Measurements from ENCODE around the gene NDUFB10. TPM values are rescaled to one million over a fixed set of nuclear protein-coding genes. Genes with fewer than 3 reads are reported as not detected.
A peak's percentile ranks its signal among the peaks of the same experiment; 100 is the strongest.
"Not testable (repeated sequence)": the region's sequence is repeated elsewhere in the genome, so short reads cannot be mapped to it uniquely, and the experiment has no call there.

Gene NDUFB10
- total RNA-seq, 2 experiments from 2014 or later = 126 to 129 TPM

- Mint-ChIP-seq H3K27ac (no peak overlapping the region), H3K4me3 (no peak overlapping the region), H3K27me3 (peaks cover 52% of the 10 kb centered on the region), H3K4me1 (ENCODE audit: low read depth) (no peaks in the 10 kb centered on the region), H3K36me3 (ENCODE audit: low read depth) (no peaks in the 10 kb centered on the region), H3K9me3 (no peaks in the 10 kb centered on the region)
- intact Hi-C loops (cut with micrococcal nuclease) = loop anchor here (5.0 kb wide), 1 partner anchor 57 kb away; no protein-coding TSS in a partner anchor
- DNase-seq = no peak
- CTCF ChIA-PET = interaction anchor here (2.5 kb wide), 1 partner anchor 10 kb away, joined by 10 read pairs; no protein-coding TSS in a partner anchor
- no peak for TF ChIP-seq CTCF (IDR thresholded peaks at IDR 0.05)
- POLR2A ChIA-PET = no interaction called here
- ATAC-seq = no peak
These were observed 39.9 kb upstream of the NDUFB10 start for GRCh38 chr16:1919327-1919998.

- H3K27me3 Mint-ChIP-seq = peaks cover 50% of the 10 kb centered on the region
- H3K4me1 Mint-ChIP-seq (ENCODE audit: low read depth); H3K4me3 Mint-ChIP-seq; POLR2A ChIA-PET; intact Hi-C loops (cut with micrococcal nuclease); DNase-seq; H3K36me3 Mint-ChIP-seq (ENCODE audit: low read depth); ATAC-seq; H3K9me3 Mint-ChIP-seq; H3K27ac Mint-ChIP-seq: not testable (repeated sequence)
- CTCF ChIA-PET = interaction anchor here (2.5 kb wide), 1 partner anchor 9 kb away, joined by 10 read pairs; no protein-coding TSS in a partner anchor
These were observed 39.2 kb upstream of the NDUFB10 start for GRCh38 chr16:1920122-1920521.

- Mint-ChIP-seq H3K9me3 (no peaks in the 10 kb centered on the region), H3K4me3 (no peak overlapping the region), H3K4me1 (ENCODE audit: low read depth) (no peaks in the 10 kb centered on the region), H3K36me3 (ENCODE audit: low read depth) (no peaks in the 10 kb centered on the region), H3K27me3 (peaks cover 45% of the 10 kb centered on the region), H3K27ac (no peak overlapping the region)
- ChIA-PET POLR2A (interaction anchor here (1.0 kb wide), 1 partner anchor 40 kb away, joined by 3 read pairs; no protein-coding TSS in a partner anchor), CTCF (interaction anchor here (2.5 kb wide), 1 partner anchor 8 kb away, joined by 10 read pairs; no protein-coding TSS in a partner anchor)
- ATAC-seq = peak; percentile 84
- TF ChIP-seq CTCF (IDR thresholded peaks at IDR 0.05) = no peak
- peak; percentile 60 for DNase-seq
- intact Hi-C loops (cut with micrococcal nuclease) = no loop called here
These were observed 38.6 kb upstream of the NDUFB10 start for GRCh38 chr16:1920727-1921171.

- H3K36me3 Mint-ChIP-seq (ENCODE audit: low read depth) = no peaks in the 10 kb centered on the region
- no peak for DNase-seq
- no peak for ATAC-seq
- H3K4me3 Mint-ChIP-seq = no peak overlapping the region
- CTCF ChIA-PET = no interaction called here
- no peaks in the 10 kb centered on the region for H3K4me1 Mint-ChIP-seq (ENCODE audit: low read depth)
- H3K27me3 Mint-ChIP-seq = peaks cover 32% of the 10 kb centered on the region
- H3K9me3 Mint-ChIP-seq = no peaks in the 10 kb centered on the region
- TF ChIP-seq CTCF (IDR thresholded peaks at IDR 0.05) = no peak
- H3K27ac Mint-ChIP-seq = no peak overlapping the region
- POLR2A ChIA-PET = no interaction called here
- intact Hi-C loops (cut with micrococcal nuclease) = no loop called here
These were observed 37.0 kb upstream of the NDUFB10 start for GRCh38 chr16:1922357-1922756.

GRCh38 chr16:1923299-1924034, 35.9 kb upstream of the NDUFB10 start:
- ChIA-PET POLR2A (no interaction called here), CTCF (interaction anchor here (0.6 to 1.4 kb wide), 5 partner anchors 44 to 110 kb away, joined by 3 to 6 read pairs (median 3); no protein-coding TSS in a partner anchor)
- Mint-ChIP-seq H3K9me3 (no peaks in the 10 kb centered on the region), H3K4me3 (no peak overlapping the region), H3K27ac (no peak overlapping the region), H3K27me3 (peaks cover 31% of the 10 kb centered on the region), H3K4me1 (ENCODE audit: low read depth) (no peaks in the 10 kb centered on the region), H3K36me3 (ENCODE audit: low read depth) (no peaks in the 10 kb centered on the region)
- peak; percentile 49 for TF ChIP-seq CTCF (IDR thresholded peaks at IDR 0.05)
- DNase-seq (peak; percentile 43), ATAC-seq (peak; percentile 43)
- intact Hi-C loops (cut with micrococcal nuclease) = no loop called here

Data from activated CD8-positive, alpha-beta T cell treated with anti-CD3 and anti-CD28 coated beads for 36 hours (primary cell).